ENCODE data around the gene HMOX2. TPM values are rescaled to one million over a fixed set of nuclear protein-coding genes. Genes with fewer than 3 reads are reported as not detected.

HMOX2 gene
- total and polyA plus RNA-seq, 3 donors from 2014 or later = 67.3 to 216 (median 92.0) TPM

Small RNA genes lying within 50 kb of the gene (small RNA-seq; reads per million reads assigned to genes)
- 0 reads per million in 2 donors for gene AC012676.2

Other genes starting within 250 kb of the HMOX2 start
- gene SRL, start 234.3 kb upstream of the HMOX2 start, total RNA-seq = 1 to 10 TPM; 1.5 to 2.5 TPM
- 4.7 TPM for gene SRL, start 234.3 kb upstream of the HMOX2 start, polyA plus RNA-seq (ENCODE audit: insufficient read depth, low read depth, low replicate concordance)
- gene TFAP4, start 203.4 kb upstream of the HMOX2 start, total RNA-seq = 1 to 10 TPM; 3.1 to 4.8 TPM
- gene TFAP4, start 203.4 kb upstream of the HMOX2 start, polyA plus RNA-seq (ENCODE audit: insufficient read depth, low read depth, low replicate concordance) = 2.7 TPM
- gene GLIS2, start 160.3 kb upstream of the HMOX2 start, total RNA-seq = 1 to 10 TPM; 4.8 to 6.7 TPM
- 15.0 TPM for gene GLIS2, start 160.3 kb upstream of the HMOX2 start, polyA plus RNA-seq (ENCODE audit: insufficient read depth, low read depth, low replicate concordance)
- 100 to 1,000 TPM; 126 to 148 TPM for gene PAM16, start 125.1 kb upstream of the HMOX2 start, total RNA-seq
- 61.8 TPM for gene PAM16, start 125.1 kb upstream of the HMOX2 start, polyA plus RNA-seq (ENCODE audit: insufficient read depth, low read depth, low replicate concordance)
- gene VASN, start 104.5 kb upstream of the HMOX2 start, total RNA-seq = 100 to 1,000 TPM; 103 to 125 TPM
- 33.9 TPM for gene VASN, start 104.5 kb upstream of the HMOX2 start, polyA plus RNA-seq (ENCODE audit: insufficient read depth, low read depth, low replicate concordance)
- 100 to 1,000 TPM; 126 to 147 TPM for gene CORO7, start 59.8 kb upstream of the HMOX2 start, total RNA-seq
- gene CORO7, start 59.8 kb upstream of the HMOX2 start, polyA plus RNA-seq (ENCODE audit: insufficient read depth, low read depth, low replicate concordance) = 71.5 TPM
- 10 to 100 TPM; 80.2 to 88.3 TPM for gene DNAJA3, start 50.5 kb upstream of the HMOX2 start, total RNA-seq
- gene DNAJA3, start 50.5 kb upstream of the HMOX2 start, polyA plus RNA-seq (ENCODE audit: insufficient read depth, low read depth, low replicate concordance) = 56.0 TPM
- 10 to 100 TPM; 24.3 to 31.7 TPM for gene NMRAL1, start 1.8 kb upstream of the HMOX2 start, total RNA-seq
- 27.7 TPM for gene NMRAL1, start 1.8 kb upstream of the HMOX2 start, polyA plus RNA-seq (ENCODE audit: insufficient read depth, low read depth, low replicate concordance)
- 10 to 100 TPM; 32.0 to 34.0 TPM for gene CDIP1, start 62.4 kb downstream of the HMOX2 start, total RNA-seq
- gene CDIP1, start 62.4 kb downstream of the HMOX2 start, polyA plus RNA-seq (ENCODE audit: insufficient read depth, low read depth, low replicate concordance) = 34.7 TPM
- 10 to 100 TPM; 10.3 to 15.1 TPM for gene C16orf96, start 79.9 kb downstream of the HMOX2 start, total RNA-seq
- gene C16orf96, start 79.9 kb downstream of the HMOX2 start, polyA plus RNA-seq (ENCODE audit: insufficient read depth, low read depth, low replicate concordance) = 19.8 TPM
- gene UBALD1, start 138.5 kb downstream of the HMOX2 start, total RNA-seq = 10 to 100 TPM; 15.9 to 25.0 TPM
- 33.3 TPM for gene UBALD1, start 138.5 kb downstream of the HMOX2 start, polyA plus RNA-seq (ENCODE audit: insufficient read depth, low read depth, low replicate concordance)
- 10 to 100 TPM; 89.7 to 91.1 TPM for gene MGRN1, start 148.4 kb downstream of the HMOX2 start, total RNA-seq
- 34.7 TPM for gene MGRN1, start 148.4 kb downstream of the HMOX2 start, polyA plus RNA-seq (ENCODE audit: insufficient read depth, low read depth, low replicate concordance)
- 10 to 100 TPM; 33.6 to 48.6 TPM for gene NUDT16L1, start 217.2 kb downstream of the HMOX2 start, total RNA-seq
- 34.3 TPM for gene NUDT16L1, start 217.2 kb downstream of the HMOX2 start, polyA plus RNA-seq (ENCODE audit: insufficient read depth, low read depth, low replicate concordance)